Lung (tissue), 12 donors: Measurements from ENCODE around the gene CLEC2D. TPM values are rescaled to one million over a fixed set of nuclear protein-coding genes. Genes with fewer than 3 reads are reported as not detected.
"Not testable (repeated sequence)": the region's sequence is repeated elsewhere in the genome, so short reads cannot be mapped to it uniquely, and the experiment has no call there.

Source experiments
- ATAC-seq: fragments of 200-7000 bp; cut with Tn5 transposase; one replicate; pipeline ENCODE4 v1.9.1; 2020; ENCODE audit warnings: moderate number of reproducible peaks; ENCODE audit not compliant: insufficient read depth, low FRiP score
- DNase-seq, 3 donors: peaks; one replicate each; pipeline ENCODE4 v3.0.0-alpha.2; 2013 to 2017
- H3K27ac ChIP-seq, 2 donors: one replicate each; pipeline ENCODE4 v1.5.1; 2013; ENCODE audit warnings: mild to moderate bottlenecking in 2 of 2, moderate library complexity in 2 of 2, control low read depth in 1 of 2, inconsistent platforms in 1 of 2, low read depth in 1 of 2, low read length in 1 of 2
- H3K27me3 ChIP-seq, 3 donors: one replicate each; pipeline ENCODE4 v1.5.1; 2013; ENCODE audit warnings: low read length in 2 of 3; ENCODE audit not compliant: control insufficient read depth in 3 of 3, insufficient read depth in 3 of 3
- H3K36me3 ChIP-seq, 4 donors: one replicate each; pipeline ENCODE4 v1.5.1; 2013; ENCODE audit warnings: low read length in 4 of 4, mild to moderate bottlenecking in 1 of 4, moderate library complexity in 1 of 4; ENCODE audit not compliant: control insufficient read depth in 4 of 4, insufficient read depth in 4 of 4
- H3K4me1 ChIP-seq, 5 donors: one replicate each; pipeline ENCODE4 v1.5.1; 2013; ENCODE audit warnings: low read length in 5 of 5, mild to moderate bottlenecking in 2 of 5, moderate library complexity in 1 of 5; ENCODE audit not compliant: control insufficient read depth in 5 of 5, insufficient read depth in 5 of 5
- H3K4me3 ChIP-seq: one replicate; pipeline ENCODE4 v1.5.1; 2013; ENCODE audit warnings: mild to moderate bottlenecking, control low read depth, moderate library complexity
- H3K9ac ChIP-seq, 2 donors: one replicate each; pipeline ENCODE4 v1.5.1; 2013; ENCODE audit warnings: low read length in 2 of 2, control low read depth in 1 of 2; ENCODE audit not compliant: insufficient read depth in 1 of 2
- H3K9me3 ChIP-seq, 4 donors: one replicate each; pipeline ENCODE4 v1.5.1; 2013; ENCODE audit warnings: low read length in 3 of 4, mild to moderate bottlenecking in 1 of 4, moderate library complexity in 1 of 4; ENCODE audit not compliant: control insufficient read depth in 4 of 4, insufficient read depth in 3 of 4
- CTCF ChIP-seq: IDR thresholded peaks from 2 replicates; pipeline ENCODE4 v1.5.1; 2012; ENCODE audit warnings: mild to moderate bottlenecking; ENCODE audit errors: control extremely low read depth, extremely low read depth
- WGBS, 2 donors: extraction: QIAGEN DNeasy Blood & Tissue Kit; methylation state at CpG; one replicate each; pipeline ENCODE4 v1.1.7; 2013; 5-methylcytosine and 5-hydroxymethylcytosine counted together
- polyA plus RNA-seq, 2 donors: library from polyadenylated mRNA; stranded (reverse); fragments of 200-250 nt; gene quantifications; one replicate each; pipeline ENCODE4 v1.2.1, GENCODE V29; 2013
- total RNA-seq, 2 donors: library from RNA; depleted of rRNA in 1 of 2; stranded (reverse); fragments of >200 nt in 1 of 2; gene quantifications; one replicate each; pipeline ENCODE4 v1.2.1, GENCODE V29; 2014 to 2021
- donor health status: control.
- donor health status: control.
- donor health status: Bipolar disorder and iron deficiency.
- donor health status: healthy.
- donor health status: DM: yes; HTN: yes; CAD: no.

CLEC2D gene
- total and polyA plus RNA-seq, 4 donors: 4.4 to 30.5 (median 9.0) TPM

DNA sequence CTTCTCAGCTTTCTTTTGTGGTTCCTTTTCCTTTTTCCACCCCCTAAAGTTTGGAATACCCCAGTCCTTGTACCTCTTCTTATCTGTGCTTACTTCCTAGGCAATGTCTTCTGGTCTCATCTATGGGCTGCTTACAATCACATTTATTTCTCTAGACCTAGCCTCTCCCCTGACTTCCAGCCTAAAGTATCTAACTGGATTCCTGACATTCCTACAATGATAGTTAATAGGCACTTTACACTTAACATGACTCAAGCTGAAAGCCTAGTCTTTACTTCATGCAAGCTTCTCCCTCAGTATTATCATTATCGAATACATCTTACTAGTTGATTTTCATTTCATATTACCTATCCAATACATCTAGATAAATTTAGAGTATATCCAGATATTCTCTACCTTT, 42.2 kb downstream of the CLEC2D start:
- no peak overlapping the region for H3K4me3 ChIP-seq
- no peaks in the 10 kb centered on the region for H3K36me3 ChIP-seq
- DNase-seq (no peak), ATAC-seq (no peak)
- no peaks in the 10 kb centered on the region for H3K27me3 ChIP-seq
- peaks cover 0 to 2% (median 0%) of the 10 kb centered on the region in 5 donors for H3K4me1 ChIP-seq
- no peak overlapping the region for H3K9ac ChIP-seq
- no peak for TF ChIP-seq CTCF
- H3K27ac ChIP-seq: no peak overlapping the region
- H3K9me3 ChIP-seq: no peaks in the 10 kb centered on the region
- 89 to 97% methylated on average over 1 of the region's 1 CpG for WGBS, 2 donors

- DNase-seq, H3K9ac ChIP-seq, H3K27me3 ChIP-seq, H3K36me3 ChIP-seq, H3K4me1 ChIP-seq, H3K27ac ChIP-seq, H3K9me3 ChIP-seq, ATAC-seq, H3K4me3 ChIP-seq: not testable (repeated sequence)
- WGBS, 2 donors: 83 to 84% methylated on average over 6 of the region's 6 CpGs
These were observed 43.6 kb downstream of the CLEC2D start for GRCh38 chr12:9713032-9713558.

DNA sequence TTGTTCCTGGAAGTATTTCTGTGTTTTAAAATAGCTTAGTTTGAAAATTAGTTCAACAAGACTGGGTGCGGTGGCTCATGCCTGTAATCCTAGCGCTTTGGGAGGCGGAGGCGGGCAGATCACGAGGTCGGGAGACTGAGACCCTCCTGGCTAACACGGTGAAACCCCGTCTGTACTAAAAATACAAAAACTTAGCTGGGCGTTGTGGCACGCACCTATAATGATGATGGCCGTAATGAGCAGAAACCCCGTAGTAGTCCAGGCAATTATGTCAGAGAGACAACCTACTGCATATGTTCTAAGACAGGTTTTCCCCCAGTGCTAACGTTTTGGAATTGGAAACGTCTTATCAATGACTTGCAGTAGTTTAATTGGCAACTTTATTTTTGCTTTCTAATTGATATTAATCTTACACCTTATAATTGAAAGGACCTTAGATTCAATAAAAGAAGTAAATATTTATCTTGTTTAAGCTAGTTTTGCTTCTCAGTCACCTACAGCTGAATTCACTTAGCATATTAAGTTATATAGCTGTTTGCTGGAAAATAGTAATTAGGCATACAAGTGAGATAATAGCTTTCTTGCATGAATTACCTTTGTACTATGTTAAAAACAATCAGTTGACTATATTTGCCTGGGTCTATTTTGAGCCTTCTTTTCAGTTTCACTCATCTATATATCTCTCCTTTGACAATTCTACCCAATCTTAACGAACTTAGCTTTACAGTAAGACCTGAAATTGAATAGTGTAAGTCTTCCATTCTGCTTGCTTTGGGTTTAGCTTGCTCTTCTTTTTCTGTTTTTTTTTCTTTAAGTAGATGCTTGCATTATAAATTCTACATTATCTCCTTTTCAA, 47.8 kb downstream of the CLEC2D start:
- ATAC-seq: no peak
- DNase-seq: no peak
- Histone ChIP-seq H3K9ac (no peak overlapping the region), H3K4me3 (no peak overlapping the region), H3K36me3 (no peaks in the 10 kb centered on the region), H3K27ac (no peak overlapping the region), H3K4me1 (peaks cover 0 to 14% (median 0%) of the 10 kb centered on the region in 5 donors), H3K27me3 (no peaks in the 10 kb centered on the region), H3K9me3 (no peaks in the 10 kb centered on the region)
- no peak for TF ChIP-seq CTCF
- 95 to 96% methylated on average over 15 of the region's 15 CpGs for WGBS, 2 donors

- 87 to 94% methylated on average over 7 of the region's 7 CpGs for WGBS, 2 donors
- Histone ChIP-seq H3K9me3 (no peaks in the 10 kb centered on the region), H3K36me3 (no peaks in the 10 kb centered on the region), H3K4me3 (no peak overlapping the region), H3K27ac (no peak overlapping the region), H3K9ac (no peak overlapping the region), H3K27me3 (no peaks in the 10 kb centered on the region), H3K4me1 (peaks cover 0 to 18% (median 0%) of the 10 kb centered on the region in 5 donors)
- no peak for DNase-seq
- no peak for ATAC-seq
- TF ChIP-seq CTCF: no peak
These were observed 49.5 kb downstream of the CLEC2D start for GRCh38 chr12:9718968-9719367.
